ENCODE data around the gene KLF6.
A peak's percentile ranks its signal among the peaks of the same experiment; 100 is the strongest.

Gene KLF6

DNA sequence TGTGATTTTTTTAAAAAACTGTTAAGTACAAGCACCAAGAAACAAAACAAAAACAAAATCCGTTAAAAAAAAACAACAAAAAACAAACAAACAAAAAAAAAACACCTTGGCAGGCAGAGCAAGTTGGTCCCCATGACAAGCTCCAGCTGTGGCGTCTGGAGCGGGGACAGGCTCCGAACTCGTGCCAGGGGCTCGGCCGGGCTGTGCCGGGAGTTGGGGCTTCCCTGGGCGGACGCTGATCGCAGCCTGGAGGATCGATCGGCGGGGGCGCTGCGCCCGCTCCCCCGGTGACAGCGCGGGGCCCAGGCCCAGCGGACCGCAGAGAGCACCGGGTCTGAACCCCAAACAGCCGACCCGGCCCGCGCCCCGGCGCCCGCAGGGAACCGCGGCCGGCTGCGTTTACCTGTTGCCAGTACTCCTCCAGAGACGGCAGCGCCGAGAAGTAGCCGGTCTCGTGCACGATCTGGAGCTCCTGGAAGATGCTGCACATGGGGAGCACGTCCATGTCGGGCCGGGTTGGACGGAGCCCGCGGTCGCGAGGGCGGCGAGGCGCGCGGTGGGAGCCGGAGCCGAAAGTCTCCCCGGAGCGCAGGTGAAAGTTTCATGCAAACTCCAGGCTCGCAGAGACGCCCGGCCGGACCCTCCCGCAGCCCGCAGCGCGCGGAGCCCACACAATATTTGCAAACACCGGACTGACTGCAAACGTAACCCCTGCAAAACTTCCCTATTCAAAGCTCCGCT, at the start of gene KLF6:
Gene KLF6 (minus strand): TSS at position 700 of the 741 bp plus-strand sequence. CDS start 195 bp downstream, at position 505.
- Histone ChIP-seq H3K4me1 (ENCODE audit: insufficient read depth, low read length) (peaks cover 21% of the 10 kb centered on the region), H3K36me3 (ENCODE audit: insufficient read depth, low read length) (peaks cover 26% of the 10 kb centered on the region)

GRCh38 chr10:3834404-3834803, 49.4 kb upstream of the KLF6 start:
- peaks cover 13% of the 10 kb centered on the region for H3K4me1 ChIP-seq (ENCODE audit: insufficient read depth, low read length)
- H3K36me3 ChIP-seq (ENCODE audit: insufficient read depth, low read length), result no peaks in the 10 kb centered on the region
- no peak overlapping the region for H3K9ac ChIP-seq (ENCODE audit: low read depth, low read length)
- H3K9me3 ChIP-seq (ENCODE audit: control insufficient read depth, insufficient read depth, low read length), result no peaks in the 10 kb centered on the region

More for the DNA sequence above, at the start of gene KLF6:
- Histone ChIP-seq H3K9ac (ENCODE audit: low read depth, low read length) (peak within 1 kb of the TSS; percentile 97), H3K9me3 (ENCODE audit: control insufficient read depth, insufficient read depth, low read length) (no peaks in the 10 kb centered on the region)

GRCh38 chr10:3833046-3833445, 48.0 kb upstream of the KLF6 start:
- Histone ChIP-seq H3K4me1 (ENCODE audit: insufficient read depth, low read length) (peaks cover 25% of the 10 kb centered on the region), H3K9ac (ENCODE audit: low read depth, low read length) (no peak overlapping the region), H3K36me3 (ENCODE audit: insufficient read depth, low read length) (no peaks in the 10 kb centered on the region), H3K9me3 (ENCODE audit: control insufficient read depth, insufficient read depth, low read length) (no peaks in the 10 kb centered on the region)

- no peaks in the 10 kb centered on the region for H3K9me3 ChIP-seq (ENCODE audit: control insufficient read depth, insufficient read depth, low read length)
- H3K9ac ChIP-seq (ENCODE audit: low read depth, low read length), result no peak overlapping the region
- H3K36me3 ChIP-seq (ENCODE audit: insufficient read depth, low read length), result no peaks in the 10 kb centered on the region
- peaks cover 33% of the 10 kb centered on the region for H3K4me1 ChIP-seq (ENCODE audit: insufficient read depth, low read length)
Observed at GRCh38 chr10:3832022-3832786, 47.2 kb upstream of the KLF6 start.

DNA sequence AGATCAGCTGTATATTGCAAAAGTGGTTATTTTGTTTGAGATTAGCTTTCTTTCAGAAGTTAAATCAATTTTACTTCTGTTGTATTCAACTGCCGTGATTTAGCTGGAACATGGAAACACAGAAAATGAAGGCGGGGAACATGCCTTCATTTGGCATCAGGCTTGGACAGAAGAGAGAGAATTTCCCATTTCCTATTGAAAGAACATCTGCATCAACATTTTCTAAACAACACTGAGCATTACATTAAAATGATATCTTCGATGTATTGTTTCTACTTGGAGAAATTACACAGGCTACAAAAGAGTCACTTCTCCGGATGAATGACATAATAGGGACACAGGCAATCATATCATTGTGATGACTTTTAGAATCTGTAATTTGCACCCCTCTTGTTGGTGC, 46.6 kb upstream of the KLF6 start:
- Histone ChIP-seq H3K36me3 (ENCODE audit: insufficient read depth, low read length) (no peaks in the 10 kb centered on the region), H3K9me3 (ENCODE audit: control insufficient read depth, insufficient read depth, low read length) (no peaks in the 10 kb centered on the region), H3K9ac (ENCODE audit: low read depth, low read length) (no peak overlapping the region), H3K4me1 (ENCODE audit: insufficient read depth, low read length) (peaks cover 35% of the 10 kb centered on the region)

DNA sequence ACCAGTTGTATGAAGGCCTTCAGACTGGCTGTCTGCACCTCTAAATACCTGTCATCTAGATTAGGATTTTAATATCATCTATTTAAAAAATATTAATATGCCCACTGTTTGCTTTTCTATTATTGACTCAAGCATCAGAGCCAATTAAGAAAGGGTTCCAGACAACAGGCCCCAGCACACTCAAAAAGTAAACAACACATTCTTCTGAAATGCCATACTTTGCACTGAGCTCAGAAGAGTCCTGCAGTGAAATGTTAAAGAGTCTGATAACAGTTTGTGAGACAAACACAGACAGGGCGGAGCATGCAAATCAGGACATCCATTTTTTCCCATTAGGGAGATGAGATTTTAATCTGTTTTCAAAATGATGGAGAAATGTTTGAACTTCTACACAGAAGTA, 45.9 kb upstream of the KLF6 start:
- no peak overlapping the region for H3K9ac ChIP-seq (ENCODE audit: low read depth, low read length)
- H3K4me1 ChIP-seq (ENCODE audit: insufficient read depth, low read length), result peaks cover 33% of the 10 kb centered on the region
- H3K36me3 ChIP-seq (ENCODE audit: insufficient read depth, low read length), result no peaks in the 10 kb centered on the region
- H3K9me3 ChIP-seq (ENCODE audit: control insufficient read depth, insufficient read depth, low read length), result no peaks in the 10 kb centered on the region

- no peaks in the 10 kb centered on the region for H3K36me3 ChIP-seq (ENCODE audit: insufficient read depth, low read length)
- H3K9me3 ChIP-seq (ENCODE audit: control insufficient read depth, insufficient read depth, low read length), result no peaks in the 10 kb centered on the region
- peaks cover 35% of the 10 kb centered on the region for H3K4me1 ChIP-seq (ENCODE audit: insufficient read depth, low read length)
- H3K9ac ChIP-seq (ENCODE audit: low read depth, low read length), result no peak overlapping the region
Observed at GRCh38 chr10:3829156-3830050, 44.4 kb upstream of the KLF6 start.

GRCh38 chr10:3828404-3829155, 43.6 kb upstream of the KLF6 start:
- H3K9ac ChIP-seq (ENCODE audit: low read depth, low read length), result no peak overlapping the region
- peaks cover 35% of the 10 kb centered on the region for H3K4me1 ChIP-seq (ENCODE audit: insufficient read depth, low read length)
- no peaks in the 10 kb centered on the region for H3K36me3 ChIP-seq (ENCODE audit: insufficient read depth, low read length)
- H3K9me3 ChIP-seq (ENCODE audit: control insufficient read depth, insufficient read depth, low read length), result no peaks in the 10 kb centered on the region

DNA sequence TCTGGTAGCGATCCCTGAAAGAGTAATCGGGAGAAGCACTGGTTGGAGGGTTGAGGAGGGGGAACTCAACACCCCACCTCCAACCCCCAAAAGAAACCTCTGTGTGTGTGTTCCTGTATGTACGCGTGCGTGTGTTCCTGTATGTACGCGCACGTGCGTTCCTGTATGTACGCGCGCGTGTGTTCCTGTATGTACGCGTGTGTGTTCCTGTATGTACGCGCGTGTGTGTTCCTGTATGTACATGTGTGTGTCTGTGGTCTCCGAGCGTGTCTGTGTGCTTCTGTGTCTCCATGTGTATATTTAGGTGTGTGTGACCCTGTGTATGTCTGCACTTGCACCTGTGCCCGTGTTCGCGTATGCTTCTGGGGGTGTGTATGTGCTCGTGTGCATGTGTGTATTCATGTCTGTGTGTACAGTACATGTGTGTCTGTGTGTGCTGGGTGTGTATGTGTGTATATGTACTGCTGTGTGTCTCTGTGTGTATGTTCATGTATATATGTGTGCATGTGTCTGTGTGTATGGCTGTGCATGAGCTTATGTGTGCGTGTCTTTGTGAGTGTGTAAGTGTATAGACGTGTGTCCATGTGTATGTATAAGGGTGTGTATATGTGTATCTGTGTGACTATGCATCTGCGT, 42.9 kb upstream of the KLF6 start:
- Histone ChIP-seq H3K9ac (ENCODE audit: low read depth, low read length) (no peak overlapping the region), H3K9me3 (ENCODE audit: control insufficient read depth, insufficient read depth, low read length) (no peaks in the 10 kb centered on the region), H3K4me1 (ENCODE audit: insufficient read depth, low read length) (peaks cover 35% of the 10 kb centered on the region), H3K36me3 (ENCODE audit: insufficient read depth, low read length) (no peaks in the 10 kb centered on the region)

DNA sequence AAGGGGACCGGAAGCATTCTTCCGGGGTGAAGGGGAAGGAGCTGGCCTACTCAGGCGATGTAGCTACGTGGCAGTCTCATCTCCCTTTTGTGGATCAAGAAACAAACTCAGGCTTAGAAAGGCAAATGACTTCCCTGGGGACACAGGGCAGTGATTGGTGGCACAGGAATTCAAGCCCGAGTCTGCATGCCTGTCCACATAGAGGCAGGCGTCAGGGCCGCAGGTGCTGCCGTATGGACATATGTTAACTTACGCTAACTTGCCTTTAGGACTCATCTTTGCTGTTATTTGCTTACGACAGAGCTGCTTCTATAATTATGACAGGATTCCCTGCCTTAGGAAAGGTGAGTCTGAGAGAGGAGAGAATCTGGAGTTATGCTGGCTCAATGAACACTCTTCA, 42.3 kb upstream of the KLF6 start:
- peaks cover 35% of the 10 kb centered on the region for H3K4me1 ChIP-seq (ENCODE audit: insufficient read depth, low read length)
- no peaks in the 10 kb centered on the region for H3K9me3 ChIP-seq (ENCODE audit: control insufficient read depth, insufficient read depth, low read length)
- no peaks in the 10 kb centered on the region for H3K36me3 ChIP-seq (ENCODE audit: insufficient read depth, low read length)
- H3K9ac ChIP-seq (ENCODE audit: low read depth, low read length), result no peak overlapping the region

GRCh38 chr10:3825862-3826351, 40.9 kb upstream of the KLF6 start:
- peaks cover 32% of the 10 kb centered on the region for H3K4me1 ChIP-seq (ENCODE audit: insufficient read depth, low read length)
- H3K9me3 ChIP-seq (ENCODE audit: control insufficient read depth, insufficient read depth, low read length), result no peaks in the 10 kb centered on the region
- H3K36me3 ChIP-seq (ENCODE audit: insufficient read depth, low read length), result no peaks in the 10 kb centered on the region
- no peak overlapping the region for H3K9ac ChIP-seq (ENCODE audit: low read depth, low read length)

GRCh38 chr10:3825244-3825643, 40.2 kb upstream of the KLF6 start:
- H3K4me1 ChIP-seq (ENCODE audit: insufficient read depth, low read length), result peaks cover 32% of the 10 kb centered on the region
- no peak overlapping the region for H3K9ac ChIP-seq (ENCODE audit: low read depth, low read length)
- H3K9me3 ChIP-seq (ENCODE audit: control insufficient read depth, insufficient read depth, low read length), result no peaks in the 10 kb centered on the region
- no peaks in the 10 kb centered on the region for H3K36me3 ChIP-seq (ENCODE audit: insufficient read depth, low read length)

- peaks cover 10% of the 10 kb centered on the region; the same call in 1 of the 2 replicates for H3K4me1 ChIP-seq (ENCODE audit: insufficient read depth, low read length)
- no peaks in the 10 kb centered on the region for H3K9me3 ChIP-seq (ENCODE audit: control insufficient read depth, insufficient read depth, low read length)
- no peaks in the 10 kb centered on the region for H3K36me3 ChIP-seq (ENCODE audit: insufficient read depth, low read length)
- no peak overlapping the region for H3K9ac ChIP-seq (ENCODE audit: low read depth, low read length)
Observed at GRCh38 chr10:3822541-3823330, 37.7 kb upstream of the KLF6 start.

Data from ES-I3 (cell line).